PC-3 (cell line): ENCODE measurements around the gene EDC3. TPM values are rescaled to one million over a fixed set of nuclear protein-coding genes. Genes with fewer than 3 reads are reported as not detected.

Source experiments
- ATAC-seq: fragments of 200-7000 bp; cut with Tn5 transposase; 2 replicates; pipeline ENCODE4 v1.9.1; 2020; ENCODE audit warnings: mild to moderate bottlenecking, moderate library complexity
- BruUV-seq: library from RNA; stranded (reverse); fragments of 400-500 nt; replicated peaks from 2 replicates; lab custom pipeline; 2021; lab: Mats Ljungman, UMichigan
- CTCF ChIA-PET: fragments of 300-600 bp; sonication (Branson Sonifier 250); formaldehyde crosslinking; loops from one replicate; lab custom pipeline; 2022; ENCODE audit warnings: antibody characterized with exemption; lab: Charles Lee
- POLR2A ChIA-PET: fragments of 300-600 bp; sonication (Branson Sonifier 250); formaldehyde crosslinking; loops from one replicate; lab custom pipeline; 2022; ENCODE audit warnings: antibody characterized with exemption; ENCODE audit not compliant: unreplicated experiment; lab: Charles Lee
- DNase-seq: peaks from one replicate; pipeline ENCODE4 v3.0.0-alpha.2; 2015
- H2AFZ ChIP-seq: fragments of 300-600 bp; sonication (generic); 2 replicates; pipeline ENCODE4 v1.6.0; 2016; ENCODE audit warnings: antibody characterized with exemption, low read length
- H3F3A ChIP-seq: fragments of 300-600 bp; sonication (generic); one replicate; pipeline ENCODE4 v1.6.0; 2017; ENCODE audit warnings: antibody characterized with exemption, low read length, control low read depth, mild to moderate bottlenecking; ENCODE audit not compliant: unreplicated experiment
- H3K27ac ChIP-seq: fragments of 300-600 bp; sonication (generic); 2 replicates; pipeline ENCODE4 v1.5.1; 2016; ENCODE audit warnings: mild to moderate bottlenecking, low read length
- H3K27me3 ChIP-seq: fragments of 300-600 bp; sonication (generic); 2 replicates; pipeline ENCODE4 v1.6.1; 2016; ENCODE audit warnings: low read length, mixed read lengths
- H3K36me3 ChIP-seq: fragments of 300-600 bp; sonication (generic); 2 replicates; pipeline ENCODE4 v1.6.1; 2016; ENCODE audit warnings: low read depth, mixed run types, low read length, mixed read lengths
- H3K4me1 ChIP-seq: fragments of 300-600 bp; sonication (generic); 2 replicates; pipeline ENCODE4 v1.5.1; 2016; ENCODE audit warnings: low read length; ENCODE audit not compliant: insufficient read depth
- H3K4me2 ChIP-seq: fragments of 300-600 bp; sonication (generic); 2 replicates; pipeline ENCODE4 v1.6.0; 2016; ENCODE audit warnings: low read length
- H3K4me3 ChIP-seq: fragments of 300-600 bp; sonication (generic); 2 replicates; pipeline ENCODE4 v1.5.1; 2016; ENCODE audit warnings: mild to moderate bottlenecking, low read length, mixed read lengths
- H3K79me2 ChIP-seq: fragments of 300-600 bp; sonication (generic); 2 replicates; pipeline ENCODE4 v1.6.1; 2017; ENCODE audit warnings: low read length, mixed read lengths
- H3K9ac ChIP-seq: fragments of 300-600 bp; sonication (generic); 2 replicates; pipeline ENCODE4 v1.6.0; 2016; ENCODE audit warnings: mild to moderate bottlenecking, low read length
- H3K9me2 ChIP-seq: fragments of 300-600 bp; sonication (generic); replicated peaks from 2 replicates; pipeline ENCODE4 v1.6.1; 2016; ENCODE audit warnings: mixed run types, low read length, mixed read lengths
- H3K9me3 ChIP-seq: fragments of 300-600 bp; sonication (generic); 2 replicates; pipeline ENCODE4 v1.6.1; 2016; ENCODE audit warnings: low read length, mixed read lengths
- H4K20me1 ChIP-seq: fragments of 300-600 bp; sonication (generic); 2 replicates; pipeline ENCODE4 v1.6.1; 2016; ENCODE audit warnings: low read length, mixed read lengths
- EZH2 ChIP-seq: fragments of 300-600 bp; sonication (generic); IDR thresholded peaks from one replicate; pipeline ENCODE4 v1.6.1; 2017; ENCODE audit warnings: antibody characterized with exemption, mild to moderate bottlenecking, low read length; ENCODE audit not compliant: unreplicated experiment
- EZH2phosphoT487 ChIP-seq: fragments of 300-600 bp; sonication (generic); IDR thresholded peaks from 2 replicates; pipeline ENCODE4 v1.6.1; 2018; ENCODE audit warnings: mild to moderate bottlenecking, antibody characterized with exemption, low read length, borderline replicate concordance
- intact Hi-C: fragments of 100-400 bp; cut with micrococcal nuclease; formaldehyde crosslinking; loops from 2 replicates; pipeline ENCODE4 v1.9.0; 2023
- total RNA-seq: library from RNA; depleted of rRNA; stranded (reverse); fragments of >200 nt; gene quantifications from 2 replicates; pipeline ENCODE4 v1.2.3, GENCODE V29; 2014
- TF ChIP-seq, protein P1 (sequence below): fragments of 300-600 bp; sonication (generic); conservative IDR thresholded peaks from 2 replicates; pipeline ENCODE4 v1.5.1; 2017; ENCODE audit warnings: antibody characterized with exemption, low read depth, mild to moderate bottlenecking, low read length

Gene EDC3
- total RNA-seq, 1 experiment from 2014 or later: 9.9 TPM

DNA sequence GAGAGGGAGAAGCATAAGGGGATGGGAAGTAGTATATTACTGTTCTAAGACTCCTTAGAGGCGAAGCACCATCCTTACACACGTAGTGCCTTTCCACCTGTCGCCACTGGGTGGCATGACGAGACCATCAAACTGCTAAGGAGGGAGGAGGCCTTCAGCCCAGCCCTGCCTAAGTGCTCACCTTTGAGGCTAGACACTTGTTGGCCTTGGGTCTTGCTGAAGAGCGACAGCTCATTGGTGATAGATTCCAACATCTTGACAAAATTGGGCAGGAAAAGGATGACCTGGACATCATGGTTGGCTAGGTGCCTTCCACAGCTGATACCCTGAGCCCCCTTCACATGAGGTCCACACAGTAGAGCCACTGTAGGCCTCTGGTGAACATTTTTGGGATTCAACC is 60.6 kb downstream of the EDC3 start:
- H3K4me1 ChIP-seq: no peaks in the 10 kb centered on the region
- peak; percentile 79 for ATAC-seq
- H2AFZ ChIP-seq: no peak overlapping the region
- H3K36me3 ChIP-seq: peaks cover 27% of the 10 kb centered on the region; the same call in 1 of the 2 replicates
- H3K4me2 ChIP-seq: no peak overlapping the region
- H3K4me3 ChIP-seq: no peak overlapping the region
- H4K20me1 ChIP-seq: no peaks in the 10 kb centered on the region
- CTCF ChIA-PET: interaction anchor here (0.6 to 3.2 kb wide), 2 partner anchors 18 to 134 kb away, joined by 4 to 13 read pairs; no protein-coding TSS in a partner anchor
- peak; percentile 81 for DNase-seq
- no peak overlapping the region for H3K27ac ChIP-seq
- no peaks in the 10 kb centered on the region for H3K9me2 ChIP-seq
- H3F3A ChIP-seq: no peaks in the 10 kb centered on the region
- no TSS peak for BruUV-seq
- H3K27me3 ChIP-seq: no peaks in the 10 kb centered on the region
- no peaks in the 10 kb centered on the region for H3K9me3 ChIP-seq
- H3K9ac ChIP-seq: no peak overlapping the region
- no peaks in the 10 kb centered on the region for H3K79me2 ChIP-seq
- POLR2A ChIA-PET: no interaction called here
- intact Hi-C loops: loop anchor here (1.0 kb wide), 1 partner anchor 133 kb away; no protein-coding TSS in a partner anchor
- no peak for TF ChIP-seq EZH2phosphoT487
- TF ChIP-seq, protein P1, sequence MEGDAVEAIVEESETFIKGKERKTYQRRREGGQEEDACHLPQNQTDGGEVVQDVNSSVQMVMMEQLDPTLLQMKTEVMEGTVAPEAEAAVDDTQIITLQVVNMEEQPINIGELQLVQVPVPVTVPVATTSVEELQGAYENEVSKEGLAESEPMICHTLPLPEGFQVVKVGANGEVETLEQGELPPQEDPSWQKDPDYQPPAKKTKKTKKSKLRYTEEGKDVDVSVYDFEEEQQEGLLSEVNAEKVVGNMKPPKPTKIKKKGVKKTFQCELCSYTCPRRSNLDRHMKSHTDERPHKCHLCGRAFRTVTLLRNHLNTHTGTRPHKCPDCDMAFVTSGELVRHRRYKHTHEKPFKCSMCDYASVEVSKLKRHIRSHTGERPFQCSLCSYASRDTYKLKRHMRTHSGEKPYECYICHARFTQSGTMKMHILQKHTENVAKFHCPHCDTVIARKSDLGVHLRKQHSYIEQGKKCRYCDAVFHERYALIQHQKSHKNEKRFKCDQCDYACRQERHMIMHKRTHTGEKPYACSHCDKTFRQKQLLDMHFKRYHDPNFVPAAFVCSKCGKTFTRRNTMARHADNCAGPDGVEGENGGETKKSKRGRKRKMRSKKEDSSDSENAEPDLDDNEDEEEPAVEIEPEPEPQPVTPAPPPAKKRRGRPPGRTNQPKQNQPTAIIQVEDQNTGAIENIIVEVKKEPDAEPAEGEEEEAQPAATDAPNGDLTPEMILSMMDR: peak; percentile 93
- TF ChIP-seq EZH2: no peak

DNA sequence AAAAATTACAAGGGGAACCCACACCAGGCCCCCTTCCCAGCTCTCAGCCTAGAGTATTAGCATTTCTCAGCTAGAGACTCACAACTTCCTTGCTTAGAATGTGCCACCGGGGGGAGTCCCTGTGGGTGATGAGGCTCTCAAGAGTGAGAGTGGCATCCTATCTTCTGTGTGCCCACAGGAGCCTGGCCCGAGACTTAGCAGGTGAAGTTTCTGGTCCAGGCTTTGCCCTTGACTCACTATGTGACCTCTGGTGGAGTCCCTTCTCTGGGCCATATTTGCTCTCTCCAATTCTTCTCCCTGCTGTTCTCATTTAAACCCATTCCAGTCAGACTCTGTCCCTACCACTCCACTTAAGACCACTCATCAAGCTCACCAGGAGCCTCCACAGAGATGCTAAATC is 62.0 kb downstream of the EDC3 start:
- Histone ChIP-seq H2AFZ (no peak overlapping the region), H3K9me3 (no peaks in the 10 kb centered on the region), H3K79me2 (no peaks in the 10 kb centered on the region), H3K27ac (no peak overlapping the region), H3K4me3 (no peak overlapping the region), H3F3A (no peaks in the 10 kb centered on the region), H3K36me3 (peaks cover 25% of the 10 kb centered on the region), H3K27me3 (no peaks in the 10 kb centered on the region), H3K4me2 (no peak overlapping the region), H3K4me1 (no peaks in the 10 kb centered on the region), H4K20me1 (no peaks in the 10 kb centered on the region), H3K9ac (no peak overlapping the region), H3K9me2 (no peaks in the 10 kb centered on the region)
- no peak for ATAC-seq
- ChIA-PET POLR2A (interaction anchor here (0.6 kb wide), 1 partner anchor 960 kb away, joined by 3 read pairs; no protein-coding TSS in a partner anchor), CTCF (interaction anchor here (3.2 kb wide), 1 partner anchor 135 kb away, joined by 13 read pairs; no protein-coding TSS in a partner anchor)
- TF ChIP-seq, protein P1: no peak
- no peak for TF ChIP-seq EZH2phosphoT487
- no peak for TF ChIP-seq EZH2
- no peak for DNase-seq
- BruUV-seq: no TSS peak
- intact Hi-C loops: loop anchor here (5.0 kb wide), 1 partner anchor 261 kb away; no protein-coding TSS in a partner anchor

GRCh38 chr15:74632601-74633000 is 63.2 kb downstream of the EDC3 start:
- Histone ChIP-seq H3K9me2 (no peaks in the 10 kb centered on the region), H3K27ac (no peak overlapping the region), H3K36me3 (peaks cover 35% of the 10 kb centered on the region), H4K20me1 (no peaks in the 10 kb centered on the region), H3K27me3 (no peaks in the 10 kb centered on the region), H3K4me3 (no peak overlapping the region), H3K4me1 (no peaks in the 10 kb centered on the region), H2AFZ (no peak overlapping the region), H3K79me2 (no peaks in the 10 kb centered on the region), H3K4me2 (no peak overlapping the region), H3K9ac (no peak overlapping the region), H3K9me3 (no peaks in the 10 kb centered on the region), H3F3A (no peaks in the 10 kb centered on the region)
- DNase-seq (no peak), ATAC-seq (no peak)
- TF ChIP-seq EZH2 (no peak), EZH2phosphoT487 (no peak)
- TF ChIP-seq, protein P1: no peak
- ChIA-PET CTCF (interaction anchor here (0.9 to 1.7 kb wide), 2 partner anchors 136 to 138 kb away, joined by 5 to 7 read pairs; no protein-coding TSS in a partner anchor), POLR2A (no interaction called here)
- intact Hi-C loops: loop anchor here (5.0 kb wide), 1 partner anchor 260 kb away; no protein-coding TSS in a partner anchor
- BruUV-seq: no TSS peak
